K562 (cell line): ENCODE measurements around the gene MPZL3. TPM values are rescaled to one million over a fixed set of nuclear protein-coding genes. Genes with fewer than 3 reads are reported as not detected.
A peak's percentile ranks its signal among the peaks of the same experiment; 100 is the strongest.

Source experiments
- CBX5 ChIP-seq: IDR thresholded peaks from 2 replicates; pipeline ENCODE4 v1.6.1; 2014; ENCODE audit warnings: low read depth, borderline replicate concordance
- CTCF ChIP-seq, 3 experiments: IDR thresholded peaks in 2 of 3; conservative IDR thresholded peaks in 1 of 3; 2 replicates each; pipeline ENCODE4 v1.5.1; 2011 to 2012; ENCODE audit warnings: low read length in 3 of 3, mild to moderate bottlenecking in 3 of 3, control low read depth in 2 of 3, improper control_type of control experiment in 1 of 3, inconsistent platforms in 1 of 3, low read depth in 1 of 3, mixed read lengths in 1 of 3, moderate library complexity in 1 of 3; ENCODE audit not compliant: insufficient read depth in 2 of 3
- CXXC5 ChIP-seq: fragments of 250-450 bp; sonication (Bioruptor Pico); IDR thresholded peaks from 2 replicates; pipeline ENCODE4 v1.8.0; 2022; ENCODE audit warnings: inconsistent platforms, mild to moderate bottlenecking, moderate library complexity
- DMBX1 ChIP-seq: fragments of 250-450 bp; sonication (Bioruptor Pico); IDR thresholded peaks from 2 replicates; pipeline ENCODE4 v1.8.0; 2022; ENCODE audit warnings: inconsistent platforms, mild to moderate bottlenecking, moderate library complexity, borderline replicate concordance
- FOXP1 ChIP-seq: sonication (generic); formaldehyde crosslinking; IDR thresholded peaks from 2 replicates; pipeline ENCODE4 v1.8.0; 2022; ENCODE audit warnings: mild to moderate bottlenecking, missing genetic modification reagents
- NCOA6 ChIP-seq: fragments of 450-650 bp; IDR thresholded peaks from 2 replicates; pipeline ENCODE4 v1.6.1; 2017; ENCODE audit warnings: mild to moderate bottlenecking
- PCBP1 ChIP-seq: fragments of 200-400 bp; formaldehyde crosslinking; IDR thresholded peaks from 2 replicates; pipeline ENCODE4 v1.6.1; 2018; ENCODE audit warnings: mild to moderate bottlenecking, low read depth, low read length; ENCODE audit not compliant: poor library complexity, severe bottlenecking
- PKNOX1 ChIP-seq: fragments of 450-650 bp; IDR thresholded peaks from 2 replicates; pipeline ENCODE4 v1.6.1; 2016
- RAD51 ChIP-seq: fragments of 450-650 bp; IDR thresholded peaks from 2 replicates; pipeline ENCODE4 v1.7.1; 2016; ENCODE audit warnings: low read depth, mild to moderate bottlenecking, borderline replicate concordance
- TOE1 ChIP-seq, 2 experiments: fragments of 450-650 bp in 1 of 2; sonication (generic) in 1 of 2; formaldehyde crosslinking in 1 of 2; IDR thresholded peaks; 2 replicates each; pipeline versions ENCODE4 v1.7.1 to v1.8.0; 2016 to 2022; ENCODE audit warnings: borderline replicate concordance in 2 of 2, mild to moderate bottlenecking in 2 of 2, antibody characterized with exemption in 1 of 2, inconsistent platforms in 1 of 2, low read depth in 1 of 2, missing genetic modification reagents in 1 of 2, moderate library complexity in 1 of 2
- ZNF282 ChIP-seq: sonication (generic); formaldehyde crosslinking; IDR thresholded peaks from 2 replicates; pipeline ENCODE4 v1.8.1; 2023; ENCODE audit warnings: missing genetic modification reagents
- ZNF316 ChIP-seq: fragments of 450-650 bp; IDR thresholded peaks from 2 replicates; pipeline ENCODE4 v1.6.1; 2016
- polyA plus RNA-seq, 8 experiments: library from polyadenylated mRNA; depleted of rRNA in 4 of 8; stranded (reverse) in 5 of 8; unstranded in 3 of 8; fragments of >200 nt; fragmentation: Nextera tagmentation in 2 of 8; fragmentation: Illumina TruSeq in 1 of 8; extraction: Ambion mirVana in 2 of 8; extraction: Trizol in 1 of 8; gene quantifications; 2 replicates each; pipeline versions ENCODE4 v1.2.1 to v1.2.3, GENCODE V29; 2011 to 2014; ENCODE audit warnings: inconsistent platforms in 1 of 8, missing spikeins in 1 of 8
- total RNA-seq, 7 experiments: library from RNA; depleted of rRNA in 6 of 7; stranded (reverse); fragments of >200 nt in 6 of 7; fragmentation: Illumina TruSeq in 2 of 7; extraction: Trizol in 2 of 7; gene quantifications; 2 replicates each; pipeline versions ENCODE4 v1.2.1 to v1.2.3, GENCODE V29; 2011 to 2021; ENCODE audit warnings: low replicate concordance in 1 of 7
- TF ChIP-seq, protein P1 (sequence below): IDR thresholded peaks from 2 replicates; pipeline ENCODE4 v1.6.1; 2012; ENCODE audit warnings: low read depth, low read length, improper control_type of control experiment, borderline replicate concordance
- TF ChIP-seq, protein P2 (sequence below): sonication (generic); formaldehyde crosslinking; IDR thresholded peaks from 2 replicates; pipeline ENCODE4 v1.8.0; 2023; ENCODE audit warnings: mild to moderate bottlenecking, missing genetic modification reagents
- TF ChIP-seq, protein P3 (sequence below): fragments of 450-650 bp; formaldehyde crosslinking; IDR thresholded peaks from 2 replicates; pipeline ENCODE4 v1.4.0; 2020; ENCODE audit warnings: mild to moderate bottlenecking, mixed read lengths
- TF ChIP-seq, protein P4 (sequence below): fragments of 450-650 bp; formaldehyde crosslinking; IDR thresholded peaks from 2 replicates; pipeline ENCODE4 v1.4.0; 2020; ENCODE audit warnings: mild to moderate bottlenecking, moderate library complexity

The MPZL3 gene
- total and polyA plus RNA-seq, 9 of the 15 experiments (the other 6 are each of a cell fraction or from before 2014, with no cell fraction given): 0.97 to 2.9 (median 1.6) TPM

DNA sequence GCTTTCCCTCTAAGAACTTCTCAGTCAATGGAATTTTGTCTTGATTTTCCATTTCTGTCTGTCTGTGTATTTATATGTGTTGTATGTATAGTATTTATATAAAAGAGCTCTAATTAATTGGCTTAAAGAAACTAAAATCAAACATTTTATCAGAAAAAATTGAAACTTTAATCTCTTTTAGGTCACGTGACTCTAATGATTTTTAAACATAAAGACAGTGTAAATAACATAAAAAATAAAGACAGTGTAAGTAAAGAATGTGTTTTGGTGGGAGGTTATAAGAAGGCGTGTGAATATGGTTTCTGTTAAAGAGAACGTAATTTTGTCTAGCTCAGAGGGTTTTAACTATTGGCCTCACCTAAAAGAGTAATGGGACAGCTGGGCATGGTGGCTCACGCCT, 29.7 kb downstream of the MPZL3 start (continued):
- TF ChIP-seq ZNF282 (CRISPR knock-in tag) (no peak), ZNF316 (no peak), CBX5 (no peak), CTCF (IDR thresholded peaks at IDR 0.05 in 2 of 3, conservative IDR thresholded peaks at IDR 0.05 in 1 of 3; ENCODE audit: insufficient read depth in 2 of 3, low read depth in 1 of 3, low read length in 3 of 3) (no peak), DMBX1 (CRISPR knock-in tag) (no peak), CXXC5 (CRISPR knock-in tag) (no peak), PKNOX1 (no peak), PCBP1 (no peak), FOXP1 (CRISPR knock-in tag) (no peak), NCOA6 (no peak), RAD51 (peak; percentile 87), TOE1 (IDR thresholded peaks at IDR 0.05; ENCODE audit: borderline replicate concordance) (peak; percentile 84), TOE1 (CRISPR knock-in tag; IDR thresholded peaks at IDR 0.05; ENCODE audit: borderline replicate concordance, low read depth) (no peak)
- TF ChIP-seq, protein P1, sequence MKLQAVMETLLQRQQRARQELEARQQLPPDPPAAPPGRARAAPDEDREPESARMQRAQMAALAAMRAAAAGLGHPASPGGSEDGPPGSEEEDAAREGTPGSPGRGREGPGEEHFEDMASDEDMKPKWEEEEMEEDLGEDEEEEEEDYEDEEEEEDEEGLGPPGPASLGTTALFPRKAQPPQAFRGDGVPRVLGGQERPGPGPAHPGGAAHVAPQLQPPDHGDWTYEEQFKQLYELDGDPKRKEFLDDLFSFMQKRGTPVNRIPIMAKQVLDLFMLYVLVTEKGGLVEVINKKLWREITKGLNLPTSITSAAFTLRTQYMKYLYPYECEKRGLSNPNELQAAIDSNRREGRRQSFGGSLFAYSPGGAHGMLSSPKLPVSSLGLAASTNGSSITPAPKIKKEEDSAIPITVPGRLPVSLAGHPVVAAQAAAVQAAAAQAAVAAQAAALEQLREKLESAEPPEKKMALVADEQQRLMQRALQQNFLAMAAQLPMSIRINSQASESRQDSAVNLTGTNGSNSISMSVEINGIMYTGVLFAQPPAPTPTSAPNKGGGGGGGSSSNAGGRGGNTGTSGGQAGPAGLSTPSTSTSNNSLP: no peak
- TF ChIP-seq, protein P2, sequence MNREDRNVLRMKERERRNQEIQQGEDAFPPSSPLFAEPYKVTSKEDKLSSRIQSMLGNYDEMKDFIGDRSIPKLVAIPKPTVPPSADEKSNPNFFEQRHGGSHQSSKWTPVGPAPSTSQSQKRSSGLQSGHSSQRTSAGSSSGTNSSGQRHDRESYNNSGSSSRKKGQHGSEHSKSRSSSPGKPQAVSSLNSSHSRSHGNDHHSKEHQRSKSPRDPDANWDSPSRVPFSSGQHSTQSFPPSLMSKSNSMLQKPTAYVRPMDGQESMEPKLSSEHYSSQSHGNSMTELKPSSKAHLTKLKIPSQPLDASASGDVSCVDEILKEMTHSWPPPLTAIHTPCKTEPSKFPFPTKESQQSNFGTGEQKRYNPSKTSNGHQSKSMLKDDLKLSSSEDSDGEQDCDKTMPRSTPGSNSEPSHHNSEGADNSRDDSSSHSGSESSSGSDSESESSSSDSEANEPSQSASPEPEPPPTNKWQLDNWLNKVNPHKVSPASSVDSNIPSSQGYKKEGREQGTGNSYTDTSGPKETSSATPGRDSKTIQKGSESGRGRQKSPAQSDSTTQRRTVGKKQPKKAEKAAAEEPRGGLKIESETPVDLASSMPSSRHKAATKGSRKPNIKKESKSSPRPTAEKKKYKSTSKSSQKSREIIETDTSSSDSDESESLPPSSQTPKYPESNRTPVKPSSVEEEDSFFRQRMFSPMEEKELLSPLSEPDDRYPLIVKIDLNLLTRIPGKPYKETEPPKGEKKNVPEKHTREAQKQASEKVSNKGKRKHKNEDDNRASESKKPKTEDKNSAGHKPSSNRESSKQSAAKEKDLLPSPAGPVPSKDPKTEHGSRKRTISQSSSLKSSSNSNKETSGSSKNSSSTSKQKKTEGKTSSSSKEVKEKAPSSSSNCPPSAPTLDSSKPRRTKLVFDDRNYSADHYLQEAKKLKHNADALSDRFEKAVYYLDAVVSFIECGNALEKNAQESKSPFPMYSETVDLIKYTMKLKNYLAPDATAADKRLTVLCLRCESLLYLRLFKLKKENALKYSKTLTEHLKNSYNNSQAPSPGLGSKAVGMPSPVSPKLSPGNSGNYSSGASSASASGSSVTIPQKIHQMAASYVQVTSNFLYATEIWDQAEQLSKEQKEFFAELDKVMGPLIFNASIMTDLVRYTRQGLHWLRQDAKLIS (CRISPR knock-in tag): no peak
- TF ChIP-seq, protein P3, sequence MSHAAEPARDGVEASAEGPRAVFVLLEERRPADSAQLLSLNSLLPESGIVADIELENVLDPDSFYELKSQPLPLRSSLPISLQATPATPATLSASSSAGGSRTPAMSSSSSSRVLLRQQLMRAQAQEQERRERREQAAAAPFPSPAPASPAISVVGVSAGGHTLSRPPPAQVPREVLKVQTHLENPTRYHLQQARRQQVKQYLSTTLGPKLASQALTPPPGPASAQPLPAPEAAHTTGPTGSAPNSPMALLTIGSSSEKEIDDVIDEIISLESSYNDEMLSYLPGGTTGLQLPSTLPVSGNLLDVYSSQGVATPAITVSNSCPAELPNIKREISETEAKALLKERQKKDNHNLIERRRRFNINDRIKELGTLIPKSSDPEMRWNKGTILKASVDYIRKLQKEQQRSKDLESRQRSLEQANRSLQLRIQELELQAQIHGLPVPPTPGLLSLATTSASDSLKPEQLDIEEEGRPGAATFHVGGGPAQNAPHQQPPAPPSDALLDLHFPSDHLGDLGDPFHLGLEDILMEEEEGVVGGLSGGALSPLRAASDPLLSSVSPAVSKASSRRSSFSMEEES: peak; percentile 90
- TF ChIP-seq, protein P4, sequence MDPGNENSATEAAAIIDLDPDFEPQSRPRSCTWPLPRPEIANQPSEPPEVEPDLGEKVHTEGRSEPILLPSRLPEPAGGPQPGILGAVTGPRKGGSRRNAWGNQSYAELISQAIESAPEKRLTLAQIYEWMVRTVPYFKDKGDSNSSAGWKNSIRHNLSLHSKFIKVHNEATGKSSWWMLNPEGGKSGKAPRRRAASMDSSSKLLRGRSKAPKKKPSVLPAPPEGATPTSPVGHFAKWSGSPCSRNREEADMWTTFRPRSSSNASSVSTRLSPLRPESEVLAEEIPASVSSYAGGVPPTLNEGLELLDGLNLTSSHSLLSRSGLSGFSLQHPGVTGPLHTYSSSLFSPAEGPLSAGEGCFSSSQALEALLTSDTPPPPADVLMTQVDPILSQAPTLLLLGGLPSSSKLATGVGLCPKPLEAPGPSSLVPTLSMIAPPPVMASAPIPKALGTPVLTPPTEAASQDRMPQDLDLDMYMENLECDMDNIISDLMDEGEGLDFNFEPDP: no peak
